Stomach smooth muscle (tissue), 2 donors: ENCODE data around the gene ADGRD1.

ENCODE experiments used
- H3K27ac ChIP-seq: one replicate; pipeline ENCODE4 v1.7.0; 2013; ENCODE audit warnings: mild to moderate bottlenecking, low read length, inconsistent platforms
- H3K27me3 ChIP-seq, 2 donors: one replicate each; pipeline ENCODE4 v1.7.0; 2013; ENCODE audit warnings: low read length in 2 of 2; ENCODE audit not compliant: insufficient read depth in 2 of 2, control insufficient read depth in 1 of 2
- H3K36me3 ChIP-seq, 2 donors: one replicate each; pipeline ENCODE4 v1.7.0; 2013; ENCODE audit warnings: low read length in 2 of 2; ENCODE audit not compliant: control insufficient read depth in 2 of 2, insufficient read depth in 2 of 2
- H3K4me1 ChIP-seq: one replicate; pipeline ENCODE4 v1.7.0; 2013; ENCODE audit warnings: low read length; ENCODE audit not compliant: control insufficient read depth, insufficient read depth
- H3K4me3 ChIP-seq, 2 donors: one replicate each; pipeline ENCODE4 v1.7.0; 2013; ENCODE audit warnings: low read length in 2 of 2
- H3K9ac ChIP-seq, 2 donors: one replicate each; pipeline ENCODE4 v1.7.0; 2013; ENCODE audit warnings: low read length in 2 of 2, mild to moderate bottlenecking in 1 of 2
- H3K9me3 ChIP-seq, 2 donors: one replicate each; pipeline ENCODE4 v1.7.0; 2013; ENCODE audit warnings: low read length in 2 of 2; ENCODE audit not compliant: control insufficient read depth in 2 of 2
- donor health status: healthy.
- donor health status: Pancreatic carcinoma.

Gene ADGRD1

DNA sequence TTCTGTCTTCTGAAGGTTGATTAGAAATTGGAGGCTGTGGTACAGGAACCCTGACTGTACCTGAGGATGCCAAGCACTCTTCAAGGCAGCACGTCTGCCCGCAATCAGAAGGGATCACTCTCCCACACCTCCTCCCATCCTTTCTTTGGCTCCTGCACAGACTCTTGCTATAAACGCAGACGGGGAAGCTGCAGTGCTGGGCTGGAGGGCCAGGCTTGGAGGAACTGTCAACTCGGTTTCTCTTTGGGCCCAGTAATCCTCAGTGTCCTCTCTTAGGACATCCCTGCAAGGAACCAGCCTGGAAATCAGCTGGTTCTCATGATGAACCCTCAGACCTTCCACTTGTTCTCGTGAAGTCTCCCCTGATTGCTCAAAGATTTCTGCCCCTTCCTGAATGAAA is 201.4 kb downstream of the ADGRD1 start:
- Histone ChIP-seq H3K9ac (no peak overlapping the region), H3K4me1 (no peaks in the 10 kb centered on the region), H3K27ac (no peak overlapping the region), H3K9me3 (no peaks in the 10 kb centered on the region), H3K36me3 (no peaks in the 10 kb centered on the region), H3K27me3 (no peaks in the 10 kb centered on the region), H3K4me3 (no peak overlapping the region)

DNA sequence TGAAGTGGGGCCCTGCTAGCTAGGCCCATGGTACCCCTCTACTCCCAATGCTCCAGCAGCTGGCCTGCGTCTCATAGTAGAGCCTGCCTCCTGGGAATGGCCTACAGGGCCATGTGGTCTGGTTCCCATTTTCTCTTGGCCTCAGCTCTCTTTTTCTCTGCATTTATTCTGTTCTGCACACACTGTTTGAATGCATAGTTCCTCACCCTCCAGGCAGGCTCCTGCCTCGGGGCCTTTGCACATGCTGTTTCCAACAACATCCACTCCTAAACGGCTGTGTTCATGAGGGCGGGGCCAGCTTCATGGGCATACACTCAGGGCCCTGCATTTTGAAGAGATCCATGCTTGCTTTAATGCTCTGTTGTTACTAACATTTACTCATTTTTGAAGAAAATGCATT is 204.0 kb downstream of the ADGRD1 start:
- no peak overlapping the region for H3K4me3 ChIP-seq
- no peaks in the 10 kb centered on the region for H3K36me3 ChIP-seq
- no peak overlapping the region for H3K27ac ChIP-seq
- no peak overlapping the region for H3K9ac ChIP-seq
- H3K9me3 ChIP-seq: no peaks in the 10 kb centered on the region
- no peaks in the 10 kb centered on the region for H3K4me1 ChIP-seq
- H3K27me3 ChIP-seq: peaks cover 11% of the 10 kb centered on the region in 2 donors

DNA sequence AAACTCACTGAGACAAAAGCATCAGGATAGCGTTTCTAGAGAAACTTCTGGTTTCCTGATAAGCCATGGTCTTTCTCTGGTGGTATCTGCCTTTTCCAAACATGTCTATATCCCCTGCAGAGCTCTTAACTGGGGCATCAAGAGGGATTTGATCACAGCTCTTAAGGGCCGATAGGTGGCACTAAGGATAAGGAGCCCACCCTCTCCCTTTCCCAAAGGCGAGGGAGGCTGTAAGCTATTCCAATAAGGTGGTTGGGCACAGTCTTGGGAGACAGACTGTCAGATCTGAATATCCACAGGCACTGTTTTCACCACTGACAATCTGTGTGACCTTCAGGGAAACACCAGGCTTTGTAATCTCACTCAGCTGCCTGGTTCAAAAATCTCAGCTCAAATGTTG is 206.0 kb downstream of the ADGRD1 start:
- Histone ChIP-seq H3K9ac (no peak overlapping the region), H3K27me3 (peaks cover 18 to 21% of the 10 kb centered on the region in 2 donors), H3K27ac (no peak overlapping the region), H3K4me3 (no peak overlapping the region), H3K9me3 (no peaks in the 10 kb centered on the region), H3K36me3 (no peaks in the 10 kb centered on the region), H3K4me1 (no peaks in the 10 kb centered on the region)

DNA sequence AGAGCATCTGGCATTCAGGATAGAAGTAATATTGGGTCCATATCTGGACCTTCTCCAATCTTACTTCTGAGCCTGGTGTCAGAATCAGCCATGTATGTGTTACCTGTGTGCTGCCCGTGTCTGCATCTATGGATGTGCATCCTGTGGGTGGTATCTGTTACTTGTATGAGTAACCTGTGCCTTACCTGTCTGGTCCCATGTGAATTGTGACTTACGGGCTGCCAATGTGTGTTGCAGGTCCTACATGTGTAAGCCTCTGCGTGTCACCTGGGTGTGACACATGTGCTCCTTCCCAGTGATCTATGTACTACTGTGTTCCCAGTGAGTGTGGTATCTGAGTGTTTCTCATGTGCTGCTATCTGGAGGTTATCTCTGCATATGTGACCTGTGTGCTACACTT is 208.4 kb downstream of the ADGRD1 start:
- no peaks in the 10 kb centered on the region for H3K4me1 ChIP-seq
- H3K27ac ChIP-seq: no peak overlapping the region

DNA sequence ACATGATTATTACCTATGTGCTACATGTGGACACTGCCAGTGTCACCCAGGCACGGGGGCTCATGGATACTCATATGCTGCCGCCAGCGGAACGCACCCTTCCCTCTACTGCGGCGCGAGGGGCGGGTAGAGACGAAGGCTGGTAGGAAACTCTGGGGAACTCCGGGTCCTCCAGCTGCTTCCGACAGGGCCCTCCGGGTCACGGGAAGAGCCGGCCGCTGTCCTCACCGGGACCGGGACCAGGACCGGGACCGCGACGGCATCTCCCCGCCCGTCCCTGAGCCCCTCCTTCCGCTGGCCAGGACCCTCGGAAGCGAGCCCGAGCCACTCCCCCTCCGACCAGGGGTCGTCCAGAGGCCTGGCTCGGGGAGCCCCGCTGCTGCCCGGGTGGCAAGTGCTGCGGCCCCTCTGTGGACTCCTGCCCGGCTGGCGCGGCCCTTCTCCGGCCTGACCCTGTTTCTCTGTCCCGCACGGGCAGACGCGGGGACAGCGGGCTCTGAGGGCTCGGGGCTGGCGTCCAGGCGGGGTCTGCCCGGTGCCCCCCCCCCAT is 209.6 kb downstream of the ADGRD1 start:
- no peak overlapping the region for H3K27ac ChIP-seq
- no peak overlapping the region for H3K4me3 ChIP-seq
- no peaks in the 10 kb centered on the region for H3K9me3 ChIP-seq
- H3K4me1 ChIP-seq: no peaks in the 10 kb centered on the region
- peaks cover 26 to 27% of the 10 kb centered on the region in 2 donors for H3K27me3 ChIP-seq
- H3K9ac ChIP-seq: no peak overlapping the region
- no peaks in the 10 kb centered on the region for H3K36me3 ChIP-seq

More for the DNA sequence above, 208.4 kb downstream of the ADGRD1 start:
- H3K4me3 ChIP-seq: no peak overlapping the region
- H3K9me3 ChIP-seq: no peaks in the 10 kb centered on the region
- no peak overlapping the region for H3K9ac ChIP-seq
- H3K27me3 ChIP-seq: peaks cover 26 to 27% of the 10 kb centered on the region in 2 donors
- no peaks in the 10 kb centered on the region for H3K36me3 ChIP-seq

DNA sequence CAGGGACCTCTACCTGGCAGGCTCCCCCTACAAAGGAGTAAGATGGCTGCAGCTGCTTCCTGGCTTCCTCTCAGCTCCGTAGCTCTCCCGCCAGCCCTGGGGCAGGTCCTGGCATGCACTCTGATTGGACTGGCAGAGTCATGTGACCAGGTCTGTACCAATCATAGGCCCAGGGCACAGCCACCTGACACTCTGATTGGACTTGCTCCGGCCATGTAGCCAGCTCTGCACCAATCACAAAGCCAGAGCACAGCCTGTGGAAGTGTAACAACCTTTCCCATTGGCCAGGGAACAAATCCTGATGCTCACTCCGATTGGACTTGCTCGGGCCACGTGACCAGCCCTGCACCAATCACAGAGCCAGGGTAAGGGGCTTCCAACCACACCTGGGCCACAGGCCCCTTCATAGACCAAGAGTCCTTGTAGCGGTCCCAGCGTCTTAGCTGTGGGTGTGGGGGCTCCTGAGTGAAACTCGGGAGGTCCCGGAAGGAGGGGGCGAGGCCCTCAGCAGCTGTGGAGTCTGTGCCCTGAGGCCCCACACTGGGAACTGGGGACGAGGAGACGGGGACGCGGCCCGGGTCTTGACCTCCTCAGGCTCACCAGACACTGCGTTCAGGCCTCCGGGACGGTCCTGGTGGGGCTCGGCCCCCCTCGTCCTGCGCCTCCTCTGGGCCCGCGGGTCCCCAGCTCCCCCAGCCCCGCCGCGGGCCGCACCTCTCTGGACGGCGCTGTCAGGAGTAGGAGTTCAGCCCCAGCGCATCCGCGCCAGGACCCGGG is 210.6 kb downstream of the ADGRD1 start:
- Histone ChIP-seq H3K4me1 (no peaks in the 10 kb centered on the region), H3K9ac (no peak overlapping the region), H3K27ac (no peak overlapping the region), H3K36me3 (no peaks in the 10 kb centered on the region), H3K27me3 (peaks cover 26 to 27% of the 10 kb centered on the region in 2 donors), H3K9me3 (no peaks in the 10 kb centered on the region), H3K4me3 (no peak overlapping the region)

DNA sequence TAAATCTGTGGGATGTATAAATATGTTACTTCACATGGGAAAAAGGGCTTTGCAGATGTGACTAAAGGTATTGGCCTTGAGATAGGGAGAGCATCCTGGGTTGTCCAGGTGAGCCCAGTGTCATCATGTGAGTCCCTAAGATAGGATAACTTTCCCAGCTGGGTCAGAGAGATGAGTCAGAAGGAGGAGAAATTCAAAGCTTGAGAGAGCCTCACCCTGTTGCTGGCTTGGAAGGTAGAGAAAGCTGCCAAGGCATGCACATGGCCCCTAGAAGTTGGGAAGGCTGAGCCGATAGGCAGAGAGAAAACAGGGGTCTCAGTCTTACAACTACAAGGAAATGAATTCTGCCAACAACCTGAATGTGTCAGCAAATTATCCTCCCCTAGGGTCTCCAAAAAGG is 213.0 kb downstream of the ADGRD1 start:
- no peaks in the 10 kb centered on the region for H3K9me3 ChIP-seq
- peaks cover 21 to 23% of the 10 kb centered on the region in 2 donors for H3K27me3 ChIP-seq
- H3K4me1 ChIP-seq: no peaks in the 10 kb centered on the region
- no peak overlapping the region for H3K27ac ChIP-seq
- H3K9ac ChIP-seq: no peak overlapping the region
- H3K36me3 ChIP-seq: no peaks in the 10 kb centered on the region
- H3K4me3 ChIP-seq: no peak overlapping the region

DNA sequence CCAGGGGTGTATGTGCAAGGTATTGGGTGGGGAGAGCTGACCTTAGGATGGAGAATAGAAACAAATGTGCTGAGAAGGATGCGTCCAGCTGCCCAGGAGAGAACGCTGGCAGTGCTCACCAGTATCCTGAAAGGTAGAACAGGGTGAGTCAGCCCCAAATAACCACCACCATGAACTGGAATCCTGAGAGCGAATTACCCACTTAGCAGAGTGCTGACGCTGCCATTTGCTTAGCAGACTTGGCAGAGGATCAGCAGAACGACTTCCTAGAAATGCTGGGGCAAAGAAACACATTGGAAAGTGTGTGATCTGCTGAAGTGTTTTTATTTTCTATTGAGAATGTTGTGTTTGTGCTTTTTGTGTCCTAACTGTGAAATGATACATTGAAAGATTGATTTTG is 213.6 kb downstream of the ADGRD1 start:
- Histone ChIP-seq H3K9me3 (no peaks in the 10 kb centered on the region), H3K4me3 (no peak overlapping the region), H3K4me1 (no peaks in the 10 kb centered on the region), H3K27ac (no peak overlapping the region), H3K27me3 (peaks cover 17 to 19% of the 10 kb centered on the region in 2 donors), H3K9ac (no peak overlapping the region), H3K36me3 (no peaks in the 10 kb centered on the region)

DNA sequence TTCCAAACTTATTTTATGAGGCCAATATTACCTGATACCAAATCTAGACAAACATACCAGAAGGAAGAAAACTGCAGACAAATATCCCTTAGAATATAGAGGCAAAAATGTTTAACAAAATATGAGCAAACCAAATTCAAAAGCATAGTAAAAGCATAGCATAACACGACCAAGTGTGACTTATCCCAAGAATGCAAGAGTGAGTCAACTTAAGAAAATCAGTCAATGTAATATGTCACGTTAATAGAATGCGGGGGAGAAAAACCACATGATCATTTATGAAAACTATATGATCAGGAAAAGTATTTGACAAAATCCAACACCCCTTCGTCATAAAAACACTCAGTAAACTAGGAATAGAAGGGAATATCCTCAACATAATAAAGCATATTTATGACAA is 217.3 kb downstream of the ADGRD1 start:
- no peaks in the 10 kb centered on the region for H3K36me3 ChIP-seq
- no peak overlapping the region for H3K4me3 ChIP-seq
- no peak overlapping the region for H3K9ac ChIP-seq
- no peaks in the 10 kb centered on the region for H3K9me3 ChIP-seq
- no peak overlapping the region for H3K27ac ChIP-seq
- peaks cover 0 to 3% of the 10 kb centered on the region in 2 donors for H3K27me3 ChIP-seq
- no peaks in the 10 kb centered on the region for H3K4me1 ChIP-seq

DNA sequence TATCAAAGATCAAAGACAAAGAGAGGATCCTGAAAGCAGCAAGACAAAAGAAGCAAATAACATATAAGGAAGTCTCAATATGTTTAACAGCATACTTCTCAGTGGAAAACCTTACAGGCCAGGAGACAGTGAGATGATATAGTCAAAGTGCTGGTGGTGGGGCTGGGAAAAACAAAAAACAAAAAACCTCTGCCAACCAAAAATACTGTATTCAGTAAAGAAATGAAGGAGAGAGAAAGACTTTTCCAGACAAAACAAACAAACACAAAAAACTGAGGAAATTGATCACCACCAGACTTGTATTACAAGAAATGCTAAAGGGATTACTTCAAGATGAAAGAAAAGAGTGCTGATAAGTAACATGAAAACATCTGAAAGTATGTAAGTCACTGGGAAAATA is 221.2 kb downstream of the ADGRD1 start:
- Histone ChIP-seq H3K36me3 (no peaks in the 10 kb centered on the region), H3K4me3 (no peak overlapping the region), H3K9ac (no peak overlapping the region), H3K9me3 (no peaks in the 10 kb centered on the region), H3K27ac (no peak overlapping the region), H3K4me1 (no peaks in the 10 kb centered on the region), H3K27me3 (peaks cover 0 to 7% of the 10 kb centered on the region in 2 donors)

DNA sequence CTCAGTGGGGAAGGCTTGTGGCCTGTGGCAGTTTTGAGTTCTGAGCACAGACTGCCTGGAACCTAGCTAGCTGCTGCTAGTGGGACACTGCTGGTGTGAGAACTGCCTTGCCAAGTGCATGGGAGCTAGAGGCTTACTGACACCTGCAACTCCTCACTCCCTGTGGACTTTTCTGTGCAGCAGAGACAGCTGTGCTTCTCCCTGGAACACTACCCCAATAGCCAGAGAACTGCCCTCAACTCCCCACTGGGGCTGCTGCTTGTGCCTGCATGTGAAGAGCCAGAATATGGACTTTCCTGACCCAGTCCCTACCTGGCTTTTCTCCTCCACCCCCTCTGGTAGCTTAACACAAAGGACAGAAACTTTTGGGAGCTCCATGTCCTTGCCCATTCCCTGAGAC is 222.6 kb downstream of the ADGRD1 start:
- no peak overlapping the region for H3K27ac ChIP-seq
- H3K36me3 ChIP-seq: no peaks in the 10 kb centered on the region
- H3K9me3 ChIP-seq: no peaks in the 10 kb centered on the region
- H3K4me1 ChIP-seq: no peaks in the 10 kb centered on the region
- H3K27me3 ChIP-seq: peaks cover 0 to 7% of the 10 kb centered on the region in 2 donors
- H3K9ac ChIP-seq: no peak overlapping the region
- H3K4me3 ChIP-seq: no peak overlapping the region
